Psoas muscle (tissue), 8 donors: ENCODE results near the gene GRK5. TPM values are rescaled to one million over a fixed set of nuclear protein-coding genes. Genes with fewer than 3 reads are reported as not detected.
"Not testable (repeated sequence)": the region's sequence is repeated elsewhere in the genome, so short reads cannot be mapped to it uniquely, and the experiment has no call there.

ENCODE experiments used
- ATAC-seq, 4 donors: fragments of 200-7000 bp; cut with Tn5 transposase; one replicate each; pipeline ENCODE4 v1.9.1; 2020; ENCODE audit warnings: moderate library complexity in 3 of 4, mild to moderate bottlenecking in 2 of 4
- DNase-seq, 2 donors: peaks; one replicate each; pipeline ENCODE4 v3.0.0-alpha.2; 2020
- H3K27ac ChIP-seq: fragments of 200-600 bp; one replicate; pipeline ENCODE4 v1.8.0; 2022
- H3K27me3 ChIP-seq, 3 donors: fragments of 200-600 bp in 1 of 3; one replicate each; pipeline versions ENCODE4 v1.6.1 to v1.8.0; 2013 to 2022; ENCODE audit warnings: low read length in 2 of 3, mild to moderate bottlenecking in 2 of 3, moderate library complexity in 1 of 3; ENCODE audit not compliant: insufficient read depth in 3 of 3
- H3K36me3 ChIP-seq, 2 donors: fragments of 200-600 bp in 1 of 2; one replicate each; pipeline versions ENCODE4 v1.6.1 to v1.8.0; 2013 to 2022; ENCODE audit warnings: low read depth in 1 of 2, mild to moderate bottlenecking in 1 of 2, moderate library complexity in 1 of 2; ENCODE audit not compliant: insufficient read depth in 1 of 2
- H3K4me1 ChIP-seq: fragments of 200-600 bp; one replicate; pipeline ENCODE4 v1.8.0; 2022
- H3K4me3 ChIP-seq: fragments of 200-600 bp; one replicate; pipeline ENCODE4 v1.8.0; 2022; ENCODE audit warnings: mild to moderate bottlenecking
- H3K9me3 ChIP-seq: fragments of 200-600 bp; one replicate; pipeline ENCODE4 v1.8.0; 2022
- CTCF ChIP-seq: fragments of 200-600 bp; IDR thresholded peaks from one replicate; pipeline ENCODE4 v1.8.0; 2022; ENCODE audit warnings: antibody characterized with exemption
- WGBS, 3 donors: extraction: QIAGEN DNeasy Blood & Tissue Kit; methylation state at CpG; one replicate each; pipeline versions ENCODE4 v1.1.6 to v1.1.7; 2013; 5-methylcytosine and 5-hydroxymethylcytosine counted together
- intact Hi-C, 2 donors: fragments of 100-400 bp; cut with DNase I; formaldehyde crosslinking; loops; one replicate each; pipeline versions ENCODE4 v1.11.0 to v1.14.2; 2022
- polyA plus RNA-seq, 3 donors: library from polyadenylated mRNA; stranded (reverse); fragments of 200-250 nt; gene quantifications; one replicate each; pipeline ENCODE4 v1.2.3, GENCODE V29; 2013
- total RNA-seq, 4 donors: library from RNA; stranded (reverse); fragmentation: NEBNext Ultra II Directional in 2 of 4; extraction: Animal tissue kit (Norgen Biotek cat#: 25700) in 2 of 4; gene quantifications; one replicate each; pipeline versions ENCODE4 v1.2.1 to v1.2.4, GENCODE V29; 2021 to 2023
- donor health status: healthy with polysubstance abuse.
- donor health status: DM: no; HTN: no; CAD: no; lungs with moderate emphysema.
- donor health status: Bipolar disorder and iron deficiency.
- donor health status: healthy.
- donor health status: DM: yes; HTN: yes; CAD: no.
- donor health status: DM: no; HTN: no; CAD: no.
- donor health status: DM: no; HTN: no; CAD: no.
- donor health status: DM: yes; HTN: yes; CAD: no.

GRK5 gene
- total and polyA plus RNA-seq, 7 donors, result 7.0 to 15.5 (median 8.0) TPM

GRCh38 chr10:119256897-119257296 is 49.5 kb downstream of the GRK5 start:
- DNase-seq (no peak), ATAC-seq (no peak)
- no peak for TF ChIP-seq CTCF
- Histone ChIP-seq H3K9me3 (no peaks in the 10 kb centered on the region), H3K27me3 (no peaks in the 10 kb centered on the region), H3K36me3 (no peaks in the 10 kb centered on the region), H3K4me1 (peaks cover 11% of the 10 kb centered on the region), H3K27ac (no peak overlapping the region), H3K4me3 (no peak overlapping the region)
- intact Hi-C loops, result loop anchor here in 1 of 2 donors (5.0 kb wide), 1 partner anchor 155 kb away; no protein-coding TSS in a partner anchor
- 96 to 97% (median 97%) methylated on average over 5 of the region's 5 CpGs for WGBS, 3 donors

- Histone ChIP-seq H3K4me3 (no peak overlapping the region), H3K36me3 (no peaks in the 10 kb centered on the region), H3K27me3 (no peaks in the 10 kb centered on the region), H3K9me3 (no peaks in the 10 kb centered on the region), H3K27ac (no peak overlapping the region), H3K4me1 (peaks cover 7% of the 10 kb centered on the region)
- DNase-seq (no peak), ATAC-seq (no peak)
- TF ChIP-seq CTCF, result no peak
- WGBS, 3 donors, result 81 to 86% (median 83%) methylated on average over 4 of the region's 4 CpGs
- intact Hi-C loops, result loop anchor here in 1 of 2 donors (5.0 kb wide), 1 partner anchor 154 kb away; no protein-coding TSS in a partner anchor
Observed at GRCh38 chr10:119257899-119258419, 50.6 kb downstream of the GRK5 start.

GRCh38 chr10:119259345-119259744 is 52.0 kb downstream of the GRK5 start:
- no peak overlapping the region for H3K27ac ChIP-seq
- H3K27me3 ChIP-seq, result no peaks in the 10 kb centered on the region
- peaks cover 3% of the 10 kb centered on the region for H3K4me1 ChIP-seq
- DNase-seq (no peak), ATAC-seq (no peak)
- WGBS, 3 donors, result 98 to 100% (median 100%) methylated on average over 3 of the region's 3 CpGs
- H3K4me3 ChIP-seq, result no peak overlapping the region
- H3K9me3 ChIP-seq, result no peaks in the 10 kb centered on the region
- intact Hi-C loops, result loop anchor here in 1 of 2 donors (5.0 kb wide), 1 partner anchor 153 kb away; no protein-coding TSS in a partner anchor
- H3K36me3 ChIP-seq, result no peaks in the 10 kb centered on the region
- TF ChIP-seq CTCF, result no peak

- ATAC-seq, DNase-seq, H3K4me1 ChIP-seq, H3K4me3 ChIP-seq, H3K9me3 ChIP-seq, H3K27me3 ChIP-seq, H3K36me3 ChIP-seq, H3K27ac ChIP-seq, intact Hi-C loops: not testable (repeated sequence)
- 96 to 99% (median 99%) methylated on average over 11 to 23 of the region's 34 CpGs for WGBS, 3 donors
Observed at GRCh38 chr10:119261016-119261415, 53.6 kb downstream of the GRK5 start.

GRCh38 chr10:119263951-119264617 is 56.7 kb downstream of the GRK5 start:
- ATAC-seq, result peak in 1 of 4 donors; percentile 37
- intact Hi-C loops, result no loop called here

More at GRCh38 chr10:119263951-119264617, 56.7 kb downstream of the GRK5 start:
- H3K4me1 ChIP-seq, result no peaks in the 10 kb centered on the region
- H3K36me3 ChIP-seq, result no peaks in the 10 kb centered on the region
- DNase-seq, result no peak
- TF ChIP-seq CTCF, result no peak
- H3K27ac ChIP-seq, result no peak overlapping the region
- H3K4me3 ChIP-seq, result no peak overlapping the region
- WGBS, 3 donors, result 24 to 34% (median 33%) methylated on average over 4 of the region's 4 CpGs
- H3K27me3 ChIP-seq, result no peaks in the 10 kb centered on the region
- no peaks in the 10 kb centered on the region for H3K9me3 ChIP-seq
